ENCODE results near the gene BPTF. TPM values are rescaled to one million over a fixed set of nuclear protein-coding genes. Genes with fewer than 3 reads are reported as not detected.

BPTF gene
- total and polyA plus RNA-seq, 2 of the 8 experiments (the other 6 are each of a cell fraction or from before 2014, with no cell fraction given) = 107 to 228 TPM

DNA sequence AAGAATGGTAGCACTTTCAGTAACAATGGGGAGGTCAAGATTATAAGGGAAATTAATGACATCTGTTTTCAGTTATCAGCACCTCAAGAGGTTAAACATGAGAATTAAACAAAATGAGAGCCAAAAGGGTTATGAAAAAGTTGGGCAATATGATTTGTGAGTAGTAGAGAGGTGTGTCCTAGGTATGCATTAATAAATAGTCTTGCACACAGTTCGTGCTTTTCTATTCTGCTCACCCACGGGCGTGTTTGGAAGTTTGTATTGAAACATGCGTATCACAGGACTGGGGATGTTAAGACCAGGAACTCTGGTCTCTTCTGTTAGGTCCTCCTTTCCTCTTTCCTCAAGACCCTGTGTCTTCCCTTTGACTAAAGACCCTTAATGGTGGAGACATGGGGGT is 6.0 kb downstream of the BPTF start (continued):
- TF ChIP-seq, protein P1, sequence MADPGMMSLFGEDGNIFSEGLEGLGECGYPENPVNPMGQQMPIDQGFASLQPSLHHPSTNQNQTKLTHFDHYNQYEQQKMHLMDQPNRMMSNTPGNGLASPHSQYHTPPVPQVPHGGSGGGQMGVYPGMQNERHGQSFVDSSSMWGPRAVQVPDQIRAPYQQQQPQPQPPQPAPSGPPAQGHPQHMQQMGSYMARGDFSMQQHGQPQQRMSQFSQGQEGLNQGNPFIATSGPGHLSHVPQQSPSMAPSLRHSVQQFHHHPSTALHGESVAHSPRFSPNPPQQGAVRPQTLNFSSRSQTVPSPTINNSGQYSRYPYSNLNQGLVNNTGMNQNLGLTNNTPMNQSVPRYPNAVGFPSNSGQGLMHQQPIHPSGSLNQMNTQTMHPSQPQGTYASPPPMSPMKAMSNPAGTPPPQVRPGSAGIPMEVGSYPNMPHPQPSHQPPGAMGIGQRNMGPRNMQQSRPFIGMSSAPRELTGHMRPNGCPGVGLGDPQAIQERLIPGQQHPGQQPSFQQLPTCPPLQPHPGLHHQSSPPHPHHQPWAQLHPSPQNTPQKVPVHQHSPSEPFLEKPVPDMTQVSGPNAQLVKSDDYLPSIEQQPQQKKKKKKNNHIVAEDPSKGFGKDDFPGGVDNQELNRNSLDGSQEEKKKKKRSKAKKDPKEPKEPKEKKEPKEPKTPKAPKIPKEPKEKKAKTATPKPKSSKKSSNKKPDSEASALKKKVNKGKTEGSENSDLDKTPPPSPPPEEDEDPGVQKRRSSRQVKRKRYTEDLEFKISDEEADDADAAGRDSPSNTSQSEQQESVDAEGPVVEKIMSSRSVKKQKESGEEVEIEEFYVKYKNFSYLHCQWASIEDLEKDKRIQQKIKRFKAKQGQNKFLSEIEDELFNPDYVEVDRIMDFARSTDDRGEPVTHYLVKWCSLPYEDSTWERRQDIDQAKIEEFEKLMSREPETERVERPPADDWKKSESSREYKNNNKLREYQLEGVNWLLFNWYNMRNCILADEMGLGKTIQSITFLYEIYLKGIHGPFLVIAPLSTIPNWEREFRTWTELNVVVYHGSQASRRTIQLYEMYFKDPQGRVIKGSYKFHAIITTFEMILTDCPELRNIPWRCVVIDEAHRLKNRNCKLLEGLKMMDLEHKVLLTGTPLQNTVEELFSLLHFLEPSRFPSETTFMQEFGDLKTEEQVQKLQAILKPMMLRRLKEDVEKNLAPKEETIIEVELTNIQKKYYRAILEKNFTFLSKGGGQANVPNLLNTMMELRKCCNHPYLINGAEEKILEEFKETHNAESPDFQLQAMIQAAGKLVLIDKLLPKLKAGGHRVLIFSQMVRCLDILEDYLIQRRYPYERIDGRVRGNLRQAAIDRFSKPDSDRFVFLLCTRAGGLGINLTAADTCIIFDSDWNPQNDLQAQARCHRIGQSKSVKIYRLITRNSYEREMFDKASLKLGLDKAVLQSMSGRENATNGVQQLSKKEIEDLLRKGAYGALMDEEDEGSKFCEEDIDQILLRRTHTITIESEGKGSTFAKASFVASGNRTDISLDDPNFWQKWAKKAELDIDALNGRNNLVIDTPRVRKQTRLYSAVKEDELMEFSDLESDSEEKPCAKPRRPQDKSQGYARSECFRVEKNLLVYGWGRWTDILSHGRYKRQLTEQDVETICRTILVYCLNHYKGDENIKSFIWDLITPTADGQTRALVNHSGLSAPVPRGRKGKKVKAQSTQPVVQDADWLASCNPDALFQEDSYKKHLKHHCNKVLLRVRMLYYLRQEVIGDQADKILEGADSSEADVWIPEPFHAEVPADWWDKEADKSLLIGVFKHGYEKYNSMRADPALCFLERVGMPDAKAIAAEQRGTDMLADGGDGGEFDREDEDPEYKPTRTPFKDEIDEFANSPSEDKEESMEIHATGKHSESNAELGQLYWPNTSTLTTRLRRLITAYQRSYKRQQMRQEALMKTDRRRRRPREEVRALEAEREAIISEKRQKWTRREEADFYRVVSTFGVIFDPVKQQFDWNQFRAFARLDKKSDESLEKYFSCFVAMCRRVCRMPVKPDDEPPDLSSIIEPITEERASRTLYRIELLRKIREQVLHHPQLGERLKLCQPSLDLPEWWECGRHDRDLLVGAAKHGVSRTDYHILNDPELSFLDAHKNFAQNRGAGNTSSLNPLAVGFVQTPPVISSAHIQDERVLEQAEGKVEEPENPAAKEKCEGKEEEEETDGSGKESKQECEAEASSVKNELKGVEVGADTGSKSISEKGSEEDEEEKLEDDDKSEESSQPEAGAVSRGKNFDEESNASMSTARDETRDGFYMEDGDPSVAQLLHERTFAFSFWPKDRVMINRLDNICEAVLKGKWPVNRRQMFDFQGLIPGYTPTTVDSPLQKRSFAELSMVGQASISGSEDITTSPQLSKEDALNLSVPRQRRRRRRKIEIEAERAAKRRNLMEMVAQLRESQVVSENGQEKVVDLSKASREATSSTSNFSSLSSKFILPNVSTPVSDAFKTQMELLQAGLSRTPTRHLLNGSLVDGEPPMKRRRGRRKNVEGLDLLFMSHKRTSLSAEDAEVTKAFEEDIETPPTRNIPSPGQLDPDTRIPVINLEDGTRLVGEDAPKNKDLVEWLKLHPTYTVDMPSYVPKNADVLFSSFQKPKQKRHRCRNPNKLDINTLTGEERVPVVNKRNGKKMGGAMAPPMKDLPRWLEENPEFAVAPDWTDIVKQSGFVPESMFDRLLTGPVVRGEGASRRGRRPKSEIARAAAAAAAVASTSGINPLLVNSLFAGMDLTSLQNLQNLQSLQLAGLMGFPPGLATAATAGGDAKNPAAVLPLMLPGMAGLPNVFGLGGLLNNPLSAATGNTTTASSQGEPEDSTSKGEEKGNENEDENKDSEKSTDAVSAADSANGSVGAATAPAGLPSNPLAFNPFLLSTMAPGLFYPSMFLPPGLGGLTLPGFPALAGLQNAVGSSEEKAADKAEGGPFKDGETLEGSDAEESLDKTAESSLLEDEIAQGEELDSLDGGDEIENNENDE (IDR thresholded peaks at IDR 0.05; ENCODE audit: insufficient replicate concordance, low read length) = no peak
- TF ChIP-seq CEBPB (IDR thresholded peaks at IDR 0.05; ENCODE audit: low read depth, low read length) = no peak
- no peak for TF ChIP-seq CBX8 (IDR thresholded peaks at IDR 0.05; ENCODE audit: borderline replicate concordance, low read depth, low read length)
- no peak for TF ChIP-seq SIRT6 (IDR thresholded peaks at IDR 0.05; ENCODE audit: low read length)
